MM.1S (cell line): ENCODE measurements around the gene CEACAM4.

Source experiments
- DNase-seq: peaks from one replicate; pipeline ENCODE4 v3.0.0-alpha.2; 2015
- H2AFZ ChIP-seq: fragments of 300-600 bp; sonication (generic); 2 replicates; pipeline ENCODE4 v1.6.0; 2016; ENCODE audit warnings: antibody characterized with exemption, low read length
- H3F3A ChIP-seq: fragments of 300-600 bp; sonication (generic); 2 replicates; pipeline ENCODE4 v1.6.1; 2016; ENCODE audit warnings: mild to moderate bottlenecking, antibody characterized with exemption, low read length, moderate library complexity, mixed read lengths; ENCODE audit not compliant: insufficient read depth
- H3K27ac ChIP-seq: fragments of 300-600 bp; sonication (generic); 2 replicates; pipeline ENCODE4 v1.5.1; 2016; ENCODE audit warnings: mild to moderate bottlenecking, low read length
- H3K27me3 ChIP-seq: fragments of 300-600 bp; sonication (generic); replicated peaks from 2 replicates; pipeline ENCODE4 v1.6.0; 2016; ENCODE audit warnings: low read length; ENCODE audit not compliant: insufficient read depth
- H3K36me3 ChIP-seq: fragments of 300-600 bp; sonication (generic); replicated peaks from 2 replicates; pipeline ENCODE4 v1.6.1; 2016; ENCODE audit warnings: mild to moderate bottlenecking, low read length, mixed read lengths; ENCODE audit not compliant: insufficient read depth
- H3K4me1 ChIP-seq: fragments of 300-600 bp; sonication (generic); 2 replicates; pipeline ENCODE4 v1.6.1; 2016; ENCODE audit warnings: low read length, mixed read lengths
- H3K4me2 ChIP-seq: fragments of 300-600 bp; sonication (generic); 2 replicates; pipeline ENCODE4 v1.6.0; 2016; ENCODE audit warnings: low read depth, low read length
- H3K4me3 ChIP-seq: fragments of 300-600 bp; sonication (generic); 2 replicates; pipeline ENCODE4 v1.5.1; 2016; ENCODE audit warnings: low read length, mixed read lengths
- H3K79me2 ChIP-seq: fragments of 300-600 bp; sonication (generic); 2 replicates; pipeline ENCODE4 v1.6.1; 2016; ENCODE audit warnings: mixed run types, low read length, mixed read lengths
- H3K9ac ChIP-seq: fragments of 300-600 bp; sonication (generic); 2 replicates; pipeline ENCODE4 v1.6.1; 2016; ENCODE audit warnings: low read length, mixed read lengths
- H3K9me2 ChIP-seq: fragments of 300-600 bp; sonication (generic); replicated peaks from 2 replicates; pipeline ENCODE4 v1.6.1; 2016; ENCODE audit warnings: mild to moderate bottlenecking, low read length, mixed read lengths; ENCODE audit not compliant: insufficient read depth
- H3K9me3 ChIP-seq: fragments of 300-600 bp; sonication (generic); replicated peaks from 2 replicates; pipeline ENCODE4 v1.6.1; 2016; ENCODE audit warnings: mild to moderate bottlenecking, low read length, mixed read lengths; ENCODE audit not compliant: insufficient read depth
- H4K20me1 ChIP-seq: fragments of 300-600 bp; sonication (generic); 2 replicates; pipeline ENCODE4 v1.6.1; 2016; ENCODE audit warnings: mild to moderate bottlenecking, low read length, moderate library complexity, mixed read lengths; ENCODE audit not compliant: insufficient read depth
- EZH2 ChIP-seq: fragments of 300-600 bp; sonication (generic); optimal IDR thresholded peaks from 2 replicates; pipeline ENCODE3; 2017; ENCODE audit warnings: low read depth, mild to moderate bottlenecking, antibody characterized with exemption, low read length, mixed read lengths
- EZH2phosphoT487 ChIP-seq: fragments of 300-600 bp; sonication (generic); IDR thresholded peaks from 2 replicates; pipeline ENCODE4 v1.6.1; 2018; ENCODE audit warnings: antibody characterized with exemption, low read length
- TF ChIP-seq, protein P1 (sequence below): fragments of 300-600 bp; sonication (generic); IDR thresholded peaks from 2 replicates; pipeline ENCODE4 v1.5.1; 2016; ENCODE audit warnings: antibody characterized with exemption, low read length, mixed read lengths

Gene CEACAM4

GRCh38 chr19:41587838-41588210, 39.0 kb downstream of the CEACAM4 start:
- H3K27me3 ChIP-seq: no peaks in the 10 kb centered on the region
- TF ChIP-seq EZH2: no peak
- TF ChIP-seq, protein P1, sequence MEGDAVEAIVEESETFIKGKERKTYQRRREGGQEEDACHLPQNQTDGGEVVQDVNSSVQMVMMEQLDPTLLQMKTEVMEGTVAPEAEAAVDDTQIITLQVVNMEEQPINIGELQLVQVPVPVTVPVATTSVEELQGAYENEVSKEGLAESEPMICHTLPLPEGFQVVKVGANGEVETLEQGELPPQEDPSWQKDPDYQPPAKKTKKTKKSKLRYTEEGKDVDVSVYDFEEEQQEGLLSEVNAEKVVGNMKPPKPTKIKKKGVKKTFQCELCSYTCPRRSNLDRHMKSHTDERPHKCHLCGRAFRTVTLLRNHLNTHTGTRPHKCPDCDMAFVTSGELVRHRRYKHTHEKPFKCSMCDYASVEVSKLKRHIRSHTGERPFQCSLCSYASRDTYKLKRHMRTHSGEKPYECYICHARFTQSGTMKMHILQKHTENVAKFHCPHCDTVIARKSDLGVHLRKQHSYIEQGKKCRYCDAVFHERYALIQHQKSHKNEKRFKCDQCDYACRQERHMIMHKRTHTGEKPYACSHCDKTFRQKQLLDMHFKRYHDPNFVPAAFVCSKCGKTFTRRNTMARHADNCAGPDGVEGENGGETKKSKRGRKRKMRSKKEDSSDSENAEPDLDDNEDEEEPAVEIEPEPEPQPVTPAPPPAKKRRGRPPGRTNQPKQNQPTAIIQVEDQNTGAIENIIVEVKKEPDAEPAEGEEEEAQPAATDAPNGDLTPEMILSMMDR: no peak
- no peak for TF ChIP-seq EZH2phosphoT487

GRCh38 chr19:41587101-41587837, 39.6 kb downstream of the CEACAM4 start:
- Histone ChIP-seq H4K20me1 (no peaks in the 10 kb centered on the region), H3K36me3 (no peaks in the 10 kb centered on the region; the same call in 1 of the 2 replicates), H3K4me2 (no peak overlapping the region), H3K79me2 (no peaks in the 10 kb centered on the region), H3K27me3 (no peaks in the 10 kb centered on the region), H3K9me2 (no peaks in the 10 kb centered on the region), H3F3A (no peaks in the 10 kb centered on the region), H3K9me3 (no peaks in the 10 kb centered on the region), H2AFZ (no peak overlapping the region), H3K27ac (no peak overlapping the region), H3K4me3 (no peak overlapping the region), H3K4me1 (no peaks in the 10 kb centered on the region), H3K9ac (no peak overlapping the region)
- DNase-seq: no peak
- TF ChIP-seq EZH2 (no peak), EZH2phosphoT487 (no peak)
- TF ChIP-seq, protein P1: no peak

More at GRCh38 chr19:41587838-41588210, 39.0 kb downstream of the CEACAM4 start:
- no peaks in the 10 kb centered on the region; the same call in 1 of the 2 replicates for H3K36me3 ChIP-seq
- H2AFZ ChIP-seq: no peak overlapping the region
- H3F3A ChIP-seq: no peaks in the 10 kb centered on the region
- H3K9ac ChIP-seq: no peak overlapping the region
- H3K9me2 ChIP-seq: no peaks in the 10 kb centered on the region
- H3K79me2 ChIP-seq: no peaks in the 10 kb centered on the region
- no peaks in the 10 kb centered on the region for H4K20me1 ChIP-seq
- no peak overlapping the region for H3K27ac ChIP-seq
- H3K4me3 ChIP-seq: no peak overlapping the region
- H3K9me3 ChIP-seq: no peaks in the 10 kb centered on the region
- no peak for DNase-seq
- H3K4me1 ChIP-seq: no peaks in the 10 kb centered on the region
- H3K4me2 ChIP-seq: no peak overlapping the region

DNA sequence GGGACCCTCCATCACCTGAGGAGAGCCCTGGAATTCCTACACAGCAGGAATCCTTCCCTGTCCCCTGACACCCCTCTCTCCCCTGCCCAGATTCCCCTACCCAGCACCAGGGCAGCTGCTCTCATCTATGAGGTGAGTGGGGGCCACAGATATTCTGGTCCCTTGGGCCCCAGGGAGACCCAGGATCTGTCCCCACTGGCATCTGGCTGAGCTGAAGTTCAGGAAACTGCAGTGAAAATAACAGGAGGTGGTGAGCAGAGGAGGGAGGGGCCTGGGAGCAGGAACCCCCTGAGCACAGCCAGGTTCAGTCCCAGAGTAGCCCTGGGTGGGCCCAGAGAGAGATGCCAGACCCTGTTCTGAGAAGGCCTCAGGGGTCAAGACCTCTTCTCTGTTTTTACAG, 40.8 kb downstream of the CEACAM4 start:
- no peaks in the 10 kb centered on the region for H3K4me1 ChIP-seq
- no peak overlapping the region for H3K27ac ChIP-seq
- H3K9ac ChIP-seq: no peak overlapping the region
- H3K9me2 ChIP-seq: no peaks in the 10 kb centered on the region
- no peak overlapping the region for H2AFZ ChIP-seq
- H3K79me2 ChIP-seq: no peaks in the 10 kb centered on the region
- no peaks in the 10 kb centered on the region for H3F3A ChIP-seq
- no peak overlapping the region for H3K4me3 ChIP-seq
- TF ChIP-seq, protein P1: no peak
- TF ChIP-seq EZH2phosphoT487 (no peak), EZH2 (no peak)
- H3K27me3 ChIP-seq: no peaks in the 10 kb centered on the region
- H4K20me1 ChIP-seq: no peaks in the 10 kb centered on the region
- no peak overlapping the region for H3K4me2 ChIP-seq
- DNase-seq: no peak
- no peaks in the 10 kb centered on the region; the same call in 1 of the 2 replicates for H3K36me3 ChIP-seq
- no peaks in the 10 kb centered on the region for H3K9me3 ChIP-seq
